ENCODE measurements around the gene CACNA2D2.

CACNA2D2 gene

DNA sequence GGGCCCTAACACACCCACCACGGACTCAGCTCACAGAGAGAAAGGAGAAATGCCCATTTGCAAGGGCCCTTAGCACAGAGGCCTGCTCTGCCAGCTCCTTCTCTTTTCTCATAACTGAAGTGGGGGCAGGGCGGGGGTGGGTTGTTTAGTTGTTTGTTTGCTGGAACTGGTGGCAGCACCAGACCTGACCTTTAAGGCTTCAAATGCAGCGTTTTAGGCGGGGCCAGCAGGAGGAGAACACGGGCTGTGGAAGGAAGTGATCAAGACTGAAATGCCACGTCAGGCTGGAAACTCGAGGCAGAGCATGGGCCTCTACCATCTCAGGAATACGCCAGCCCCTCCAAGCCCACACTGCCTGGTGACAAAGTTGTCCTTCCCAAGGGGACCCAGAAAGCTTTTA, 9.3 kb downstream of the CACNA2D2 start:
- no peak overlapping the region for H3K4me3 ChIP-seq (ENCODE audit: low read depth, low read length)
- TF ChIP-seq, protein P1, sequence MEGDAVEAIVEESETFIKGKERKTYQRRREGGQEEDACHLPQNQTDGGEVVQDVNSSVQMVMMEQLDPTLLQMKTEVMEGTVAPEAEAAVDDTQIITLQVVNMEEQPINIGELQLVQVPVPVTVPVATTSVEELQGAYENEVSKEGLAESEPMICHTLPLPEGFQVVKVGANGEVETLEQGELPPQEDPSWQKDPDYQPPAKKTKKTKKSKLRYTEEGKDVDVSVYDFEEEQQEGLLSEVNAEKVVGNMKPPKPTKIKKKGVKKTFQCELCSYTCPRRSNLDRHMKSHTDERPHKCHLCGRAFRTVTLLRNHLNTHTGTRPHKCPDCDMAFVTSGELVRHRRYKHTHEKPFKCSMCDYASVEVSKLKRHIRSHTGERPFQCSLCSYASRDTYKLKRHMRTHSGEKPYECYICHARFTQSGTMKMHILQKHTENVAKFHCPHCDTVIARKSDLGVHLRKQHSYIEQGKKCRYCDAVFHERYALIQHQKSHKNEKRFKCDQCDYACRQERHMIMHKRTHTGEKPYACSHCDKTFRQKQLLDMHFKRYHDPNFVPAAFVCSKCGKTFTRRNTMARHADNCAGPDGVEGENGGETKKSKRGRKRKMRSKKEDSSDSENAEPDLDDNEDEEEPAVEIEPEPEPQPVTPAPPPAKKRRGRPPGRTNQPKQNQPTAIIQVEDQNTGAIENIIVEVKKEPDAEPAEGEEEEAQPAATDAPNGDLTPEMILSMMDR (IDR thresholded peaks at IDR 0.05; ENCODE audit: borderline replicate concordance, insufficient read depth, low read depth, low read length), result no peak

- H3K4me3 ChIP-seq (ENCODE audit: low read depth, low read length), result no peak overlapping the region
- TF ChIP-seq, protein P1 (IDR thresholded peaks at IDR 0.05; ENCODE audit: borderline replicate concordance, insufficient read depth, low read depth, low read length), result no peak
Observed at GRCh38 chr3:50493623-50494022, 9.8 kb downstream of the CACNA2D2 start.

DNA sequence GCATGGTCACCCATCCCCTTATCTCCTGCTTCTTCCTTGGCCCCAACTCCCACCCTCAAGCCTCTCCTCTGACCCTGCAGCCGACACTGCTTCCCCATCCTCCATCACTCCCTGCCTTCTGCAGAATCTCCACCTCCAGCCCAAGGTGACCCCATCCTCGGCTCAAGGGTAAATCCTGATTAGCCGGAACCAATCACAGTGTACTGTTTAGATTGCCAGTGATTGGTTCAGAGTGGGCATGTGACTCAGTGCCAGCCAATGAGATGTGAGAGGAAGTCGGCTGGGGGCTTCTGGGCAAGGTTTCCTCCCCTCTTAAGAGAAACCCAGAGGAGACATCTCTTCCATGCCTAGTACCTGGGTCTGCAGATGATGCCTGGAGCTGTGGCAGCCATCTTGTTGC, 10.3 kb downstream of the CACNA2D2 start:
- TF ChIP-seq, protein P1 (IDR thresholded peaks at IDR 0.05; ENCODE audit: borderline replicate concordance, insufficient read depth, low read depth, low read length), result no peak
- no peak overlapping the region for H3K4me3 ChIP-seq (ENCODE audit: low read depth, low read length)

- H3K4me3 ChIP-seq (ENCODE audit: low read depth, low read length), result no peak overlapping the region
- TF ChIP-seq, protein P1 (IDR thresholded peaks at IDR 0.05; ENCODE audit: borderline replicate concordance, insufficient read depth, low read depth, low read length), result no peak
Observed at GRCh38 chr3:50491023-50491422, 12.4 kb downstream of the CACNA2D2 start.

DNA sequence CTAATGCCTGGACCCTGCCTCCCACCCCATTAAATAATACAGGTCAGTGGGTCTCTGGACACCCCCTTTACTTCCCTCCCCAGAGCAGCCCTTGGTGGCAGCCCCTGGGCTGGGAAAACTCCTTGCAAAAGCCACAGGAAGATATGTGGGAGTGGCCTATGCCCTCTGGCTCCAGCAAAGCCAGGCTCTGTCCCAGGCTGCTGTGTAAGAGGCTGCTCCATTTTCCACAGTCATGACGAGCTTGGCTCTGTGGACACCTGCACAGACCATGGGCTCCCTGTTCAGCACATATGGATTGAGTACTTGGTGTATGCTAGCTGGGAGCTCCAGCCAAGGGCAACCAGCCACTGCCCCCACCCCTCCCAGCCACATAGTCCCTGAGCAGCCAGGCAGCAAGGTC, 13.0 kb downstream of the CACNA2D2 start:
- H3K4me3 ChIP-seq (ENCODE audit: low read depth, low read length), result no peak overlapping the region

DNA sequence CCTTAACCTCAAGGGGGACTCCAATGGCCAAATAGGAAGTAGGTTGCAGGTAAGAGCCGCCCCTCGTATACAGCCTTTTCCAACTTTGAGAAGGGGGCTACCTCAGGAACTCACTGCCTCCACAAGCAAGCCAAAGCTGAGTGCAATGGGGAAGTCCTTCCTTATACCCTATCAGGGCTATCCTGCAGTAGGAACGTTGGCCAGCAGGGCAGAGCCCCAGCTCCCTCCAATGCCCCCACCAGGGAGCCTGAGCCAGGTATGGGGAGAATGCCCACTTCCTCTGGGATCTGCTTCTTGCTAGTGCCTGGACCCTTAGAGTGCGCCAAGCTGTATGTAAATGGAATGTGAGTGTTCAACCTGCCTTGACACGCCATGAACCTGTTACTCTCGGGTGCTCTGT, 16.3 kb downstream of the CACNA2D2 start:
- TF ChIP-seq, protein P1 (IDR thresholded peaks at IDR 0.05; ENCODE audit: borderline replicate concordance, insufficient read depth, low read depth, low read length), result no peak
- H3K4me3 ChIP-seq (ENCODE audit: low read depth, low read length), result no peak overlapping the region

More for the DNA sequence above, 13.0 kb downstream of the CACNA2D2 start:
- TF ChIP-seq, protein P1 (IDR thresholded peaks at IDR 0.05; ENCODE audit: borderline replicate concordance, insufficient read depth, low read depth, low read length), result no peak

DNA sequence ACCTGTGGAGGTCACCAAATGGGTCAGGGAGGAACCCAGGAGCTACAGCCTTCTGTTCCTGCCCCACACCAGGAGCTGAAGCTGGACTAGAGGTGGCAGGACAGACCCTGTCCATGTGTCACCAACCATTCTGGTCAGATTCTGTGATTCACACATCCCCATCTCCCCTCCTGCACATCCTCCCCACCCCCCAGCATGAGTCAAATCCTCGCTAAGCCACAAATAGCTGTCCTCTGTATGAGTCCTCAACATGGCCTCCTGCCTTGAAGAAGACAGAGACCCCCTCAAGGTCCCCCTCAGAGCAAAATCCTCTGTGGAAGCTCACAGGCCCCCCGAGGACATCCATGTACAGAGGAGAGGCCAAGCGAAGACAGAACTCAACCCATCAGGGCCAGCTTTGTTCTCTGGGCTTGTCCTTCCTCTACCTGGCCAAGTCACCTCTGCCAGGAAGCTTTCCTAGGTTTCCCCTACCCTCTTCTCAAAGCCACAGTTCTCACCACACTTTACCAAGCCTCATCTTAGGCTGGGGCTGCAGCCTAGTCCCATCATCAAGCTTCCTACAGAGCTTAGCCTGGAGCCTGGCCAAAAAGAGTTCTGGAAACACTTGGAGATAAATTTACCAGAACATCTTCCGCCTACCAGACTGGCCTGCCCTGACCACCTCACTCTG, 17.1 kb downstream of the CACNA2D2 start:
- TF ChIP-seq, protein P1 (IDR thresholded peaks at IDR 0.05; ENCODE audit: borderline replicate concordance, insufficient read depth, low read depth, low read length), result no peak
- H3K4me3 ChIP-seq (ENCODE audit: low read depth, low read length), result no peak overlapping the region

All from GM12875 (cell line).